ENCODE results near the gene SUFU. TPM values are rescaled to one million over a fixed set of nuclear protein-coding genes. Genes with fewer than 3 reads are reported as not detected.

Gene SUFU
- total and polyA plus RNA-seq, 2 of the 13 experiments (the other 11 are each of a cell fraction or from before 2014, with no cell fraction given): 2.9 to 5.5 TPM

DNA sequence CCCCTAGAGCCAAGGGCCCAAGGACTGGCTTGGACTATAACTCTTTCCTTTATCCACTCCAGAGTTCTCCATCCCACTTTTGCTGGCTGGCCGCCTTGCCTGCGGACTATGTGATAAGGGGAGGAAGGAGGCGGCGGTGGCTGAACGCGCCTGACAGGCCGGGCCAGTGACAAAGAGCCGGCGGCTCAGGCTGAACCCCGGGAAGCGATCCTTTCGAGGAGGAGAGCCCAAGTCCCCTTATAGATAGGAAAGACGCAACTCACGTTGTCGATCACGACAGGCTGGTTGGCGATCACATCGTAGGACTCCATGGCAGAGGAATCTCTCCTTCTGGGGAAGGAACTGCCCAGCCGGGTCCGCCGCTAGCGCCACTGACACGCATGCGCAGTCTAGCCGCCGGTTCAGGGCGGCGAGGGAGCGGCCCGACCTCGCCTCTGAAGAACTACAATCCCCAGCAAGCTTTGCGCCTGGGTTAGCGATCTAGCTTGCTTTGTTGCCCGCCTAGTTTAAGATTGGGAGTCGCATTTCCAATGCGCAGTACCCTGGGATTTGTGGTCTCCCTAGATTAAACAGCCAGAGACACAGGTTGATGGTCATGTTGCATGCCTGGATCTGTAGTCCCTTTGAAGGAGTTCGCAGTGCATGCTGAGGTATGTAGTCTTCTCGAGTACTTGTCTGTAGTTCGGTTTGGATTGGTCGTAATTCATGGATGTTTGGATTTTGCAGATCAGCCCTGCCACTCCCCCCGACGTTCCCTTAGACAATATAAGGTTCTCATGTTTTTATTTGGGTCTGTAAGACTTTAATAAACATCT lies 1.2 kb upstream of the SUFU start, which contains the start of gene ACTR1A (continued):
- TF ChIP-seq SUZ12 (IDR thresholded peaks at IDR 0.05; ENCODE audit: low read depth, low read length) (peak; percentile 85), NCOA2 (CRISPR knock-in tag; IDR thresholded peaks at IDR 0.05) (no peak), ZNF264 (CRISPR knock-in tag; IDR thresholded peaks at IDR 0.05) (peak; percentile 62; the same call in 1 of the 2 replicates), ZNF570 (CRISPR knock-in tag; IDR thresholded peaks at IDR 0.05; ENCODE audit: borderline replicate concordance) (no peak), HCFC1 (IDR thresholded peaks at IDR 0.05; ENCODE audit: low read depth, low read length) (peak; percentile 95), KDM2A (CRISPR knock-in tag; IDR thresholded peaks at IDR 0.05; ENCODE audit: borderline replicate concordance, low read depth) (0 out of 2 replicates have a peak, but pooled peaks have one; percentile 49), YEATS4 (CRISPR knock-in tag; IDR thresholded peaks at IDR 0.05; ENCODE audit: borderline replicate concordance) (no peak), ZNF263 (CRISPR knock-in tag; IDR thresholded peaks at IDR 0.05) (no peak), NCOR1 (IDR thresholded peaks at IDR 0.05; ENCODE audit: borderline replicate concordance, low read length) (no peak), SRSF9 (IDR thresholded peaks at IDR 0.05; ENCODE audit: borderline replicate concordance, insufficient read depth, low read depth, low read length, poor library complexity, severe bottlenecking) (no peak), NFKB2 (CRISPR knock-in tag; IDR thresholded peaks at IDR 0.05; ENCODE audit: borderline replicate concordance) (peak; percentile 82; the same call in 1 of the 2 replicates), ZSCAN9 (CRISPR knock-in tag; IDR thresholded peaks at IDR 0.05; ENCODE audit: borderline replicate concordance) (no peak; the same call in 1 of the 2 replicates), SIN3A (IDR thresholded peaks at IDR 0.05; ENCODE audit: borderline replicate concordance, low read depth, low read length) (peak; percentile 53; the same call in 1 of the 2 replicates), WIZ (CRISPR knock-in tag; IDR thresholded peaks at IDR 0.05) (no peak)
- TF ChIP-seq, protein P1, sequence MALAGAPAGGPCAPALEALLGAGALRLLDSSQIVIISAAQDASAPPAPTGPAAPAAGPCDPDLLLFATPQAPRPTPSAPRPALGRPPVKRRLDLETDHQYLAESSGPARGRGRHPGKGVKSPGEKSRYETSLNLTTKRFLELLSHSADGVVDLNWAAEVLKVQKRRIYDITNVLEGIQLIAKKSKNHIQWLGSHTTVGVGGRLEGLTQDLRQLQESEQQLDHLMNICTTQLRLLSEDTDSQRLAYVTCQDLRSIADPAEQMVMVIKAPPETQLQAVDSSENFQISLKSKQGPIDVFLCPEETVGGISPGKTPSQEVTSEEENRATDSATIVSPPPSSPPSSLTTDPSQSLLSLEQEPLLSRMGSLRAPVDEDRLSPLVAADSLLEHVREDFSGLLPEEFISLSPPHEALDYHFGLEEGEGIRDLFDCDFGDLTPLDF (CRISPR knock-in tag; IDR thresholded peaks at IDR 0.05): no peak; the same call in 1 of the 2 replicates
- TF ChIP-seq, protein P2, sequence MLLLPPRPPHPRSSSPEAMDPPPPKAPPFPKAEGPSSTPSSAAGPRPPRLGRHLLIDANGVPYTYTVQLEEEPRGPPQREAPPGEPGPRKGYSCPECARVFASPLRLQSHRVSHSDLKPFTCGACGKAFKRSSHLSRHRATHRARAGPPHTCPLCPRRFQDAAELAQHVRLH (CRISPR knock-in tag; IDR thresholded peaks at IDR 0.05; ENCODE audit: borderline replicate concordance, low read depth): 0 out of 2 replicates have a peak, but pooled peaks have one; percentile 11
- TF ChIP-seq, protein P3, sequence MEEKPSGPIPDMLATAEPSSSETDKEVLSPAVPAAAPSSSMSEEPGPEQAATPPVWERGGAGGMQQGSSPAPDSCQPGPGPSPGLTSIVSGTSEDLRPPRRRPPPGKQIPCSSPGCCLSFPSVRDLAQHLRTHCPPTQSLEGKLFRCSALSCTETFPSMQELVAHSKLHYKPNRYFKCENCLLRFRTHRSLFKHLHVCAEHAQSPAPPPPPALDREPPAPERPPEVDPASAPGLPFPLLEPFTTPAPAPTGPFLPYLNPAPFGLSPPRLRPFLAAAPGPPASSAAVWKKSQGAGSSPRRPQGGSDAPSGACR (CRISPR knock-in tag; IDR thresholded peaks at IDR 0.05): peak; percentile 34; the same call in 1 of the 2 replicates
- TF ChIP-seq, protein P4, sequence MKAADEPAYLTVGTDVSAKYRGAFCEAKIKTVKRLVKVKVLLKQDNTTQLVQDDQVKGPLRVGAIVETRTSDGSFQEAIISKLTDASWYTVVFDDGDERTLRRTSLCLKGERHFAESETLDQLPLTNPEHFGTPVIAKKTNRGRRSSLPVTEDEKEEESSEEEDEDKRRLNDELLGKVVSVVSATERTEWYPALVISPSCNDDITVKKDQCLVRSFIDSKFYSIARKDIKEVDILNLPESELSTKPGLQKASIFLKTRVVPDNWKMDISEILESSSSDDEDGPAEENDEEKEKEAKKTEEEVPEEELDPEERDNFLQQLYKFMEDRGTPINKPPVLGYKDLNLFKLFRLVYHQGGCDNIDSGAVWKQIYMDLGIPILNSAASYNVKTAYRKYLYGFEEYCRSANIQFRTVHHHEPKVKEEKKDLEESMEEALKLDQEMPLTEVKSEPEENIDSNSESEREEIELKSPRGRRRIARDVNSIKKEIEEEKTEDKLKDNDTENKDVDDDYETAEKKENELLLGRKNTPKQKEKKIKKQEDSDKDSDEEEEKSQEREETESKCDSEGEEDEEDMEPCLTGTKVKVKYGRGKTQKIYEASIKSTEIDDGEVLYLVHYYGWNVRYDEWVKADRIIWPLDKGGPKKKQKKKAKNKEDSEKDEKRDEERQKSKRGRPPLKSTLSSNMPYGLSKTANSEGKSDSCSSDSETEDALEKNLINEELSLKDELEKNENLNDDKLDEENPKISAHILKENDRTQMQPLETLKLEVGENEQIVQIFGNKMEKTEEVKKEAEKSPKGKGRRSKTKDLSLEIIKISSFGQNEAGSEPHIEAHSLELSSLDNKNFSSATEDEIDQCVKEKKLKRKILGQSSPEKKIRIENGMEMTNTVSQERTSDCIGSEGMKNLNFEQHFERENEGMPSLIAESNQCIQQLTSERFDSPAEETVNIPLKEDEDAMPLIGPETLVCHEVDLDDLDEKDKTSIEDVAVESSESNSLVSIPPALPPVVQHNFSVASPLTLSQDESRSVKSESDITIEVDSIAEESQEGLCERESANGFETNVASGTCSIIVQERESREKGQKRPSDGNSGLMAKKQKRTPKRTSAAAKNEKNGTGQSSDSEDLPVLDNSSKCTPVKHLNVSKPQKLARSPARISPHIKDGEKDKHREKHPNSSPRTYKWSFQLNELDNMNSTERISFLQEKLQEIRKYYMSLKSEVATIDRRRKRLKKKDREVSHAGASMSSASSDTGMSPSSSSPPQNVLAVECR (CRISPR knock-in tag; IDR thresholded peaks at IDR 0.05; ENCODE audit: borderline replicate concordance): peak; percentile 74; the same call in 1 of the 2 replicates
- TF ChIP-seq, protein P5, sequence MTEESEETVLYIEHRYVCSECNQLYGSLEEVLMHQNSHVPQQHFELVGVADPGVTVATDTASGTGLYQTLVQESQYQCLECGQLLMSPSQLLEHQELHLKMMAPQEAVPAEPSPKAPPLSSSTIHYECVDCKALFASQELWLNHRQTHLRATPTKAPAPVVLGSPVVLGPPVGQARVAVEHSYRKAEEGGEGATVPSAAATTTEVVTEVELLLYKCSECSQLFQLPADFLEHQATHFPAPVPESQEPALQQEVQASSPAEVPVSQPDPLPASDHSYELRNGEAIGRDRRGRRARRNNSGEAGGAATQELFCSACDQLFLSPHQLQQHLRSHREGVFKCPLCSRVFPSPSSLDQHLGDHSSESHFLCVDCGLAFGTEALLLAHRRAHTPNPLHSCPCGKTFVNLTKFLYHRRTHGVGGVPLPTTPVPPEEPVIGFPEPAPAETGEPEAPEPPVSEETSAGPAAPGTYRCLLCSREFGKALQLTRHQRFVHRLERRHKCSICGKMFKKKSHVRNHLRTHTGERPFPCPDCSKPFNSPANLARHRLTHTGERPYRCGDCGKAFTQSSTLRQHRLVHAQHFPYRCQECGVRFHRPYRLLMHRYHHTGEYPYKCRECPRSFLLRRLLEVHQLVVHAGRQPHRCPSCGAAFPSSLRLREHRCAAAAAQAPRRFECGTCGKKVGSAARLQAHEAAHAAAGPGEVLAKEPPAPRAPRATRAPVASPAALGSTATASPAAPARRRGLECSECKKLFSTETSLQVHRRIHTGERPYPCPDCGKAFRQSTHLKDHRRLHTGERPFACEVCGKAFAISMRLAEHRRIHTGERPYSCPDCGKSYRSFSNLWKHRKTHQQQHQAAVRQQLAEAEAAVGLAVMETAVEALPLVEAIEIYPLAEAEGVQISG (CRISPR knock-in tag; IDR thresholded peaks at IDR 0.05): peak; percentile 96

Measured in HepG2 (cell line).